Cardiac muscle cell (in vitro differentiated cells and primary cell): ENCODE measurements around the gene SERF2. TPM values are rescaled to one million over a fixed set of nuclear protein-coding genes. Genes with fewer than 3 reads are reported as not detected.

ENCODE experiments used
- DNase-seq, 2 donors: peaks; one replicate each; pipeline versions ENCODE4 v3.0.0 to v3.0.0-alpha.2; 2010 to 2017; ENCODE audit warnings: low read depth in 1 of 2, low spot score in 1 of 2
- H3K27ac ChIP-seq: fragments of 200-600 bp; sonication (generic); 2 replicates; pipeline ENCODE4 v1.5.1; 2016
- H3K27me3 ChIP-seq: fragments of 200-600 bp; sonication (generic); 2 replicates; pipeline ENCODE4 v1.6.0; 2016; ENCODE audit warnings: control low read depth
- H3K36me3 ChIP-seq: fragments of 200-600 bp; sonication (generic); 2 replicates; pipeline ENCODE4 v1.5.1; 2016; ENCODE audit warnings: control low read depth
- H3K4me1 ChIP-seq: fragments of 200-600 bp; sonication (generic); 2 replicates; pipeline ENCODE4 v1.8.1; 2017; ENCODE audit warnings: low read depth, mild to moderate bottlenecking, mixed run types
- H3K4me3 ChIP-seq: fragments of 200-600 bp; sonication (generic); 2 replicates; pipeline ENCODE4 v1.5.1; 2016; ENCODE audit warnings: mild to moderate bottlenecking
- H3K9me3 ChIP-seq: fragments of 200-600 bp; sonication (generic); 2 replicates; pipeline ENCODE4 v1.5.1; 2017; ENCODE audit warnings: low read depth, mild to moderate bottlenecking, control low read depth
- polyA plus RNA-seq: library from polyadenylated mRNA; unstranded; fragments of >200 nt; fragmentation: Nextera tagmentation; extraction: Ambion mirVana; gene quantifications from 2 replicates; pipeline ENCODE4 v1.2.1, GENCODE V29; 2016
- total RNA-seq: library from RNA; depleted of rRNA; stranded (reverse); fragments of >200 nt; gene quantifications from 2 replicates; pipeline ENCODE4 v1.2.3, GENCODE V29; 2016
- TF ChIP-seq, protein P1 (sequence below): IDR thresholded peaks from 2 replicates; pipeline ENCODE4 v1.5.1; 2012; ENCODE audit warnings: low read depth, mild to moderate bottlenecking, low read length

Gene SERF2
- total and polyA plus RNA-seq, 2 experiments from 2014 or later = 1,079 to 1,545 TPM

DNA sequence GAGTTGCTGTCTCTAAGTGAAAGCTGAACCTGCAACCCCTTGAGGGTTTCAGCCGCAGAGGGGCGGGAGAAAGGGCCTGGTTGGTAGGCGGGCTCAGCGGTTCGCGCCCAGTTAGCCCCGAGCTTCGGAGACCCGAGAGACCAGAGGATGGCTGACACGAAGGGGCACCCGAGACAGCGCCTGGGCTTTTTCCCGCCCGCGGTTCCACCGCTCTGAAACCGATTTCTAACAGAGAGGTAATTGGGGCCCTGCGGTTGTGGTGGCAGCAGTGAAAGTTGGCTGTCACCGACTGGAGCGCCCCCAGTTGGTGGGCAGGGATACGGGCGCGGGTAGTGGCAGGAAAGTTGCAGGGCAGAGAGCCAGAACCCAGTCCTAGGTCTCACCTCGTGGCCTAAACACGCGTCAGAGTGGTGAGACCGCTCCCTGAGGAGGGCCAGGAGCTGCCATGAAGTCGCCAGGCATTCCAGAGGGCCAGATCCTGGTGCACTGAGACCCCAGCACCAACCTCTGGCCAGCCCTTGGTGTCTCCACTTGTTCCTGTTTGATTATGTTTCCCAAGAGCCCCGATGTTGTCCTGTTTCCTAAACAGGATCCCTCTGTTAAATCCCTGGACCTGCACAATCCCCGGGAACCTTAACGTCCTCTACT lies 14.7 kb upstream of the SERF2 start:
- Histone ChIP-seq H3K4me1 (no peaks in the 10 kb centered on the region), H3K36me3 (peaks cover 10% of the 10 kb centered on the region), H3K27ac (no peak overlapping the region), H3K4me3 (peak overlapping the region; percentile 38), H3K9me3 (no peaks in the 10 kb centered on the region), H3K27me3 (no peaks in the 10 kb centered on the region)
- TF ChIP-seq, protein P1, sequence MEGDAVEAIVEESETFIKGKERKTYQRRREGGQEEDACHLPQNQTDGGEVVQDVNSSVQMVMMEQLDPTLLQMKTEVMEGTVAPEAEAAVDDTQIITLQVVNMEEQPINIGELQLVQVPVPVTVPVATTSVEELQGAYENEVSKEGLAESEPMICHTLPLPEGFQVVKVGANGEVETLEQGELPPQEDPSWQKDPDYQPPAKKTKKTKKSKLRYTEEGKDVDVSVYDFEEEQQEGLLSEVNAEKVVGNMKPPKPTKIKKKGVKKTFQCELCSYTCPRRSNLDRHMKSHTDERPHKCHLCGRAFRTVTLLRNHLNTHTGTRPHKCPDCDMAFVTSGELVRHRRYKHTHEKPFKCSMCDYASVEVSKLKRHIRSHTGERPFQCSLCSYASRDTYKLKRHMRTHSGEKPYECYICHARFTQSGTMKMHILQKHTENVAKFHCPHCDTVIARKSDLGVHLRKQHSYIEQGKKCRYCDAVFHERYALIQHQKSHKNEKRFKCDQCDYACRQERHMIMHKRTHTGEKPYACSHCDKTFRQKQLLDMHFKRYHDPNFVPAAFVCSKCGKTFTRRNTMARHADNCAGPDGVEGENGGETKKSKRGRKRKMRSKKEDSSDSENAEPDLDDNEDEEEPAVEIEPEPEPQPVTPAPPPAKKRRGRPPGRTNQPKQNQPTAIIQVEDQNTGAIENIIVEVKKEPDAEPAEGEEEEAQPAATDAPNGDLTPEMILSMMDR = peak; percentile 65
- DNase-seq = peak; percentile 75 to 79

DNA sequence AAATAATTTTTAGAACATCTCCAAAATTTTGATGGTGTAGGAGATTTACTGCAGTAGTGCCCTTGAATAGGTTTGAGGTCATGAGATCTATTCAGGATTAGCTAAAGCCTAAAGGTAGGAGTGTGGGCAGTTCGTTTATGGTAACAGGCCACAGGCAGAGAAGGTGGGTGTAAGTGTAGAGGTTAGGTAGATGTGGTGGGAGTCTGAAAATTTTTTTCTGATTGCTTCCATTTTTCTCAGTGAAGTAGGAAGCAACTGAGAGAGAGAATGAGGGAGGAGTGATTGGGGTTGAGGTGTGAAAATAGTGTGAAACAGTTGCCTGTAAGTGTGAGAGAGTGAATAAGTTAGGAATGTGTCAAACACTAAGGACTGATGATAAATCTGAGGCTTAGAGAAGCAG lies 13.1 kb upstream of the SERF2 start:
- Histone ChIP-seq H3K9me3 (no peaks in the 10 kb centered on the region), H3K4me3 (no peak overlapping the region), H3K36me3 (no peaks in the 10 kb centered on the region), H3K4me1 (no peaks in the 10 kb centered on the region), H3K27ac (no peak overlapping the region), H3K27me3 (no peaks in the 10 kb centered on the region)
- no peak for DNase-seq
- TF ChIP-seq, protein P1 = no peak

DNA sequence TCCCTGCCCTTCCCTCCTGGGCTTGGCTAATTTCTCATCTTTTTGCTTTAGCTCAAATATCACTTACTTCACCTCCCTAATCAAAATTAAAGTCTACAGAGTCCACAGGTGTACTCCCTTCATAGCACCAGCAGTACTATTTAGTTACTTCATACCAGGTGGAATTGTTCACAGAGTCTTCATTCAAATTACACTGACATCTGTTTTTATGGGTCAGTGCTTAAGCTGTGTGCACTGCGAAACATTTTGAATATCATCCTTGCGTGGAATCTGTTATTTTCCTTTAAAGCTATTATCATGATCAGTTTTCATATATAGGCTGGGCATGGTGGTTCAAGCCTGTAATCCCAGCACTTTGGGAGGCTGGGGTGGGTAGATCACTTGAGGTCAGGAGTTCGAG lies 2.7 kb upstream of the SERF2 start:
- Histone ChIP-seq H3K27ac (no peak overlapping the region), H3K4me3 (no peak overlapping the region), H3K36me3 (peaks cover 6% of the 10 kb centered on the region), H3K4me1 (peaks cover 14% of the 10 kb centered on the region), H3K27me3 (no peaks in the 10 kb centered on the region), H3K9me3 (no peaks in the 10 kb centered on the region)
- TF ChIP-seq, protein P1 = no peak
- DNase-seq = no peak

DNA sequence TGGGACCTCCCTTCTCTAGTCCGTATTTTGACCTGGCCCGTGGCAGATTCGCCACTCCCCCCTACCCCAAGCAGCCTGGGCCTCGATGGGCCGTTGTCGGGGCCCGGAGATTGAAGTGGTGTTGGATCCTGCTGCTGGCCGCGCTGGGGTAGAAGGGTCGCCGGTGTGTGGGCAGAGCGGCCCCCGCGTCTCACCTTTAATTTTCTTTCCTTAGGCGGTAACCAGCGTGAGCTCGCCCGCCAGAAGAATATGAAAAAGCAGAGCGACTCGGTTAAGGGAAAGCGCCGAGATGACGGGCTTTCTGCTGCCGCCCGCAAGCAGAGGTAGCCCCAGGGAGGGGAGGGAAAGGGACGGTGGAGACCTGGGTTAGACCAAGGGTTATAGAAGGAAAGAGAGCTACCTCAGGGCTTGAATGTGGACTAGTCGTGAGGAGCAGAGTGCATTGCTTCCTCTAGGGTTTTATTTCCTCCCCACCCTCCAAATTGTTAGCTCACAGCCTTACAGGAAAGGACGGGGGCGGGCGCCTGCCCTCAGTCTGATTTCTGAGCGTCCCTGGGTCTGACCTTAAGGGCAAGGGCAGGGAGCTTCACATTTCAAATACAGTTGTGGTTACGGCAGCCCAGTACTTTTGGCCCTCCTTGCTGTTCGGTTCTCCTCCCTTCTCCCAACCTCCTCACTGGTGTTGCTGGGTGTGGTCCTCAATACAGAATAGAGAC lies 799 bp downstream of the SERF2 start:
- no peaks in the 10 kb centered on the region for H3K9me3 ChIP-seq
- H3K27me3 ChIP-seq = no peaks in the 10 kb centered on the region
- H3K4me3 ChIP-seq = peak overlapping the region; percentile 93
- H3K27ac ChIP-seq = peak overlapping the region; percentile 98
- H3K36me3 ChIP-seq = peaks cover 11% of the 10 kb centered on the region
- DNase-seq = peak; percentile 23 to 47
- TF ChIP-seq, protein P1 = peak; percentile 15
- peaks cover 22% of the 10 kb centered on the region for H3K4me1 ChIP-seq

DNA sequence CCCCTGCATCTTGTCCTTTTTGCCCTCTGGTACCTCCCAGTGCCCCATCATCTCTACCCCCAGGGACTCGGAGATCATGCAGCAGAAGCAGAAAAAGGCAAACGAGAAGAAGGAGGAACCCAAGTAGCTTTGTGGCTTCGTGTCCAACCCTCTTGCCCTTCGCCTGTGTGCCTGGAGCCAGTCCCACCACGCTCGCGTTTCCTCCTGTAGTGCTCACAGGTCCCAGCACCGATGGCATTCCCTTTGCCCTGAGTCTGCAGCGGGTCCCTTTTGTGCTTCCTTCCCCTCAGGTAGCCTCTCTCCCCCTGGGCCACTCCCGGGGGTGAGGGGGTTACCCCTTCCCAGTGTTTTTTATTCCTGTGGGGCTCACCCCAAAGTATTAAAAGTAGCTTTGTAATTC lies 1.5 kb downstream of the SERF2 start:
- TF ChIP-seq, protein P1 = no peak
- Histone ChIP-seq H3K4me3 (peak overlapping the region; percentile 93), H3K27me3 (no peaks in the 10 kb centered on the region)

More for the DNA sequence above, 1.5 kb downstream of the SERF2 start:
- Histone ChIP-seq H3K27ac (peak overlapping the region; percentile 58), H3K9me3 (no peaks in the 10 kb centered on the region), H3K36me3 (peaks cover 11% of the 10 kb centered on the region), H3K4me1 (peaks cover 22% of the 10 kb centered on the region)
- DNase-seq = no peak
